HG03196 (cell line): ENCODE measurements around the gene WBP1L.
A peak's percentile ranks its signal among the peaks of the same experiment; 100 is the strongest.

ENCODE experiments used
- ATAC-seq: cut with Tn5 transposase; IDR thresholded peaks from one replicate; pipeline ENCODE4 v1.9.1; 2021; ENCODE audit not compliant: unreplicated experiment

WBP1L gene

GRCh38 chr10:102778781-102779180 lies 35.0 kb downstream of the WBP1L start:
- no peak for ATAC-seq

DNA sequence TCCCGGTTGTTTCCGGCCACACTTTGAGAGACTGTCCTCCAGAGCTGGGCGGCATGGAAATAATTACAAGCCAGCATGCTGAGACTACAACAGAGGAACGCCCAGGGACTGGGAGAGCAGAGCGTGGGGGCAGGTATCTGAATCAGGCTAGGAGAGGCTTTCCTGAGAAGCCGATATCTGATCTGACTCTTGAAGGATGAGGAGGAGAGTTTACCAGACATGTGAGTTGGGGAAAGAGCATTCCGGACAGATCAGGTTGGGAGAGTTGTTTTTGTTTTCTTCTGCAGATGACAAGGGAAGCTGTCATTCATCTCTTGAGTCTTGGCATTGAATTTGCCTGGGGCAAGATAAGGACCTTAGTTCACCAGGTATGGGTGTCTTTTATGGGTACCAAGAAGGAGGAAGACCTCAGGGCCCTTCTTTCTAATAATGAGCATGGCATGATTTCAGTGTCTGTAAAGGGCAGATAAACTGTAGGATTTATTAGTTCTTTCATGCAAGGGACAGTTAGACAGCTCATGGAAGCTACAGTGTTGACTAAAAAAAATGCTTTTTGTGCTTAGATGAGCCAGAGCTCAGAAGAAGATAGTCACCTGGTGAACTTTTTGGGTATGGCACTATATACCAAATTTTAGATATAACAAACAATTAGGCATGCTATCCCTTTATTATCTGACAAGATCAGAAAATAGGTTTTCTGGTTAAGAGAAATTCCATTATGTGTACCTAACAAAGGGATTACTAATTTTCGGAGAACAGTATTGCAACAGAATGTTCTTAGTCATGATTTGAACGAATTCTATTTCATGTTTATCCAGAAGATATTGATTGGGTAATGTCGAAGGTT lies 36.2 kb downstream of the WBP1L start:
- no peak for ATAC-seq

DNA sequence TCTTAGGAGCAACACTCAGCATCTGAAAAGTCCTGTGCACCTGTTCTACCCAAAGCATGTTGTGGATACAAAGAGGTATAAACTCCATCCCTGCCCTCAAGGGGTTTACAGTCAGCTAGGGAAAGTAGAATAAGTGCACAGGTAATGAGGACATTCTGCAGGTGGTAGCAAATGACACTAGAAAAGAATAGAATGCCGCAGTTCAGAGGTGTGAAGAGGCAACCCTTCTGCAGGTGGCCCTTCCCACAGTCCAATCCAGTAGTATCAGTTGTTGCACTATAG lies 36.7 kb downstream of the WBP1L start:
- ATAC-seq = no peak

DNA sequence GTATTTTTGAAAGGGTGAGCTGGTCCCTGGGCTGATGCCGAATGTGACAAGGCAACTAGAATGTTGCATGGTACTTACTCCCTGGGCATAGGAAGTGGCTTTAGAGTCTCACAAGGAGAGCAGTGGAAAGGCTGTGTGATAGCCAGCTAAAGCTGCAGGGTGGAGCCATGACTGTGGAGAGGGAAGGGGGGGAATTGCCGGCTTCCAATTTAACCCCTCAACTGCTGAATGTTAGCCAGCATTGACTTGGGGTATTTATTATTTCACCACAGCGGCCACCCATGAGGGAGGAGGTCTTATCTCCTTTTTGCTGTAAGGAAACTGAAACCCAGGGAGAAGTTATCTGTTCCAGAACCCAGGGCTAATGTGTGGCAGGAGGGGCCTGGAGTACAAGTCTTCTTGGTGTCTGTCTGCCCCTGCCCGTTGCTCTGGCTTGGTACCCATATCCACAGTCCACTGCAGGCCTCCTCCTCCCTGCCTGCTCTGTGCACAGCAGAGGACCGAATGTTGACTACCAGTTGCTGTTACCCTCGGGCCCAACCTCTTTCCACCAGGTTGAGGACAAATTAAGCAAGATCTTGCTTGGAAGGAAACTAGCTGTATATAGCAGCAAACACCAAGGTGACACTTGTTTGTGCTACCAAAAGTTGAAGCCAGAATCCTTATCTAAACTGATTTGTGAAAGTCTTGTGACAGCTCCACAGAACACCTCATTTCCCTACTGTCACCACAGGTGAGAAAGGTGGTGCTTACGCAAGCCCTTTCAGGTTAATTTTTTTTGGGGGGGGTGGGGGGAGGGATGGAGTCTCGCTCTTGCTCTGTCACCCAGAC lies 37.6 kb downstream of the WBP1L start:
- ATAC-seq = no peak

DNA sequence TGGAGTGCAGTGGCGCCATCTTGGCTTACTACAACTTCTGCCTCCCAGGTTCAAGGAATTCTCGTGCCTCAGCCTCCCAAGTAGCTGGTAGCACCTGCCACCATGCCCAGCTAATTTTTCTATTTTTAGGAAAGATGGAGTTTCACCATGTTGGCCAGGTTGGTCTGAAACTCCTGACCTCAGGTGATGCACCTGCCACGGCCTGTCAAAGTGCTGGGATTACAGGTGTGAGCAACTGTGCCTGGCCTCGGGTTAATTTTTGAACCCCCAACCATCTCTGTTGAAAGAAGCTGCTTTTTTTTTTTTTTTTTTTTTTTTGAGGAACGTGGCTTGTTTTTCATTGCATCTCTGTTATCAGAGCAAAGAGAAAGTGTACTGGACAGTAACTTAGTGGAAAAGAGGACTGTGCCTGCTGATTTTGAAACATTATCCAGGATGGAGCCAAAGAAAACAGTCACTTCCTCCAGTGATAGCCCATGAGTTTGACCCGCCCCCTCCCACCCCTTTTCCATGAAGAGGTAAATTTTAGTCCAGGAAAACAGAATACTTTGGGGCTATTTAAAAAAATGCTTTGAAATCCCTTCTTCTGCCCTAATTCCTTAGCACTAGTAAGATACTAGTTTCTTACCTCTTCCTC lies 38.3 kb downstream of the WBP1L start:
- ATAC-seq = no peak

DNA sequence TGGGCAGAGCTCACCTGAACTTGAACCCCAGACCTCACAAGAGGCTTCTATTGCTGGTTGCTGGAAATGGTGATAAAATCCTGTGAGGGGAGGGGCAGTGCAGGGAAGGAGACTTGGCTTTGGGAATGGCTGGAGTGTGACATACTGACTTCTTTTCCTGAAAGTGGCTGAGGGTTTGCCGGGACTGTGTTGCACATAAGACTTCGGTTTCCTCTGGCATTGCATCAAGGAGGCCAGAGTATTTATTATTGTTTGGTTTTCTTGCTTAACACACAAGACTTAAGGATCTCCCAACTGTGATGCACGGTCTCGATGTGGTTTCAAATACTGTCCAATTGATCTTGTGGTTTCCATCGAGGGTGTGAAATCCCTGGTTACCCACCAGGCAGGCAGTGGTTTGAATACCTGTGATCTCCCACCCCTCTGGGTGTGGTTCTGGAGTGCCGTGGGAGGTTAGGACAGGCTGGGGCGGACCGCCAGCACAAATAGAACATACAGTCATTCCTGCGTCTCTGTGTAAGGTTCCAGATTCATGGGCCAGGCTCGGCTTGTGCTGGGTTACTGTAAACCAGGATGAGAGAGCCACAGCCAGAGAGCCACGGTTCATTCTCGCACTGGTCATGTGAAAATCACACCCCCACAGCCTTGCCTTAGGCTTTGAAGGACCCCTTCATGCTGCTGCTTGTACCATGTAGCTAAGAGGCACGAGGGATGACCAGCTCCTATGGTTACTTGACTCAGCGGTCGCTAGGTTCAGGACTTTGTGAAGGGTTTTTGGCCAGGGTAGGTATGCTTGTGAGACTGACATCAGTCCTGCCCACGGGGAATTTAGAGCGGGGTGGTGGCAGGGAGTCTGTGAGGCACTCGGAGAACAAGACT lies 39.2 kb downstream of the WBP1L start:
- no peak for ATAC-seq

GRCh38 chr10:102783568-102783967 lies 39.8 kb downstream of the WBP1L start:
- ATAC-seq = no peak

DNA sequence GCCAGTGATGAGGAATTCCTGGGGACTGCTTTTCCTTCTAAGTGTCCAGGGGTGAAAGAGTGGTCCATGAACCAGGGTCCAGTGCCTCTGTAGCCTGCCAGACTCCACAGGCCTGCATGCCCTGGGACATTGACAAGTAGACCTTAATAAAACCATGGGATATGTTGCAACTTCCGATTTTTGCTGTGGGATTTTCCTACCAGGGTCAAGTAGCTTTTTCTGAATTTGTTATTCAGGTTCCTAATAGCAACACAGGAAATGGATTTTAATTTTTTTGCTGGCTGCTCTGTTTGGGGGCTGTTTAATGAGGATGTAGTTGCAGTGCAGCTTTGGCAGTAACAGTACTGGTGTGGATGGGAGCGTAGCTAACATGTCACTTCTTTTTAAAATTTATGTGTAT lies 42.1 kb downstream of the WBP1L start:
- ATAC-seq = no peak

- no peak for ATAC-seq
These were observed 48.1 kb downstream of the WBP1L start for GRCh38 chr10:102791754-102792395.

DNA sequence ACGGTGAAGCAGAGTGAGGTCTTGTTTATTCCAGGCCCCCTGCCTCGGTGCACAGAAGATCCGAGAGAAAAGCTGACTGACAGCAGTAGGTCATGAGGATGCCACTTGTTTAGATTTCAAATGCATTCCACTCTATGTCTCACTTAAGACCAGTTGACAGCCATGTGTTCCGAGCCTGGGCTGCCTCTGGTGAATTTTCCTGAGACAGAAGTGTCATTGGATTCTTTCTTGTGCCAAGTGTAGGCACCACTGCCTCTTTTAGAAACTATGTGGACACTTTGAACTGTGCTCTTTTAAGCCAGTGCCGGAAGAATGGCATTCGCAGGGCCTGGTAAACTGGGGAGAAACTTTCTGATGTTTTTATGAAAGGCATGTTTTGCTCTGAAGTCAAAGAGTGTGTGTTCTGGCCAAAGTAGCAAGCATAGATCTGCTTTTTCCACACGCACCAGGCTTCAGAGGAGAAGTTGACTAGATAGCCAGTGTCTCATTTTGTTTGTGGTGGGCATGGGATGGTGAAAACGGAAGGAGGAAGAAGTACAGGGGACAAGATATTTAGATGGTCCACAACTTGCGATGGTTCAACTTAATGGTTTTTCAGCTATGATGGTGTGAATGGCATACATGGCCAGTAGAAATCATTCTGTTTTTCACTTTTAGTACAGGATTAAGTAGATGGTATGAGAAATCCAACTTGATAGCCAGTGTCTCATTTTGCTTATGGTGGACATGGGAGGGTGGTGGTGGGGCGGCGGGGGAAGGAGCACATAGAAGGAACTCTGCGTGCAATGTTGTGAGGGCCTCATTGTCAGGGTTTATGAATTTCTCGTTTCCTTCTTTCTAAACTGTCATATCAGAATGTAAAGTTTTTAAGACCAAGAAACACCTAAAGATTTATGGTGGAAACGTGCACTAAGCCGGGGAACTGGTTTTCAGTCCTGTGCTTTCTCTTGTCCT lies 52.0 kb downstream of the WBP1L start:
- no peak for ATAC-seq

- peak; percentile 97 for ATAC-seq
These were observed 52.8 kb downstream of the WBP1L start for GRCh38 chr10:102796407-102797176.

DNA sequence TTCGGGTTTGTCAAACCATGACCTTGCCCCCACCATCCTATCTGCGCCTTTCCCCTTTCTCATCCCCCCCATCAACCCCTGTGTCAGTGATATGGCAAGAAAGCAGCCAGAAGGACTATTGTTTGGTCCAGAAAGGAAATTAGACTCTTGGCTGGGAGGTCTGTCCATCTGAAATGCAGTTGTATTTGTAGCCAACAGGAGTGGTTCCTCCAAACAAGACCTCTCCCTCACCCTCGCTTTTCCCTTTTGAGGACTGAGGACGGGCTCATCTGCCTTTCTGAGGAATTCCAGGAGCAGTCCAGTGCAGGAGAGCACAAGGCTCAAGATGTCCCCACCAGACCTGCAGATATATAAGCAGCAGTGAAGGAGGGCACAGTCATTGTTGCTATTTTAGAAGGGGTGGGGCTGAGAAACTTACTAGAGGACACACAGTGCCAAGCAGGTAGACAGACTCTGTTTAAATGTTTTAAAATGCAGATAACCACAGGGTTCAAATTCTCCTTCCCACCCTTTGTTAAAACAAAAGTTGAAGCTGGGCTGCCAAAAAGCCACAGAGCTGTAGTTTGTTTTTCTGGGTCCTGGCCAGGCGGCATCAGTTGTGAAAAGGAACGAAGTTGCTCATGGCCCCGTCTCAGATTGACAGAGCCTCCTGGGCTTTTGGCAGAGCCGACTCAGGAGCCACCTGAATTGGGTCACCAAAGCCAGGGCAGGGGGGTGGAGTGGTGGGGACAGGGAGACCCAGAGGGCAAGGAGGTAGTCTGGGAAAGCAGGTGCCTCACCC lies 56.1 kb downstream of the WBP1L start:
- ATAC-seq = no peak

DNA sequence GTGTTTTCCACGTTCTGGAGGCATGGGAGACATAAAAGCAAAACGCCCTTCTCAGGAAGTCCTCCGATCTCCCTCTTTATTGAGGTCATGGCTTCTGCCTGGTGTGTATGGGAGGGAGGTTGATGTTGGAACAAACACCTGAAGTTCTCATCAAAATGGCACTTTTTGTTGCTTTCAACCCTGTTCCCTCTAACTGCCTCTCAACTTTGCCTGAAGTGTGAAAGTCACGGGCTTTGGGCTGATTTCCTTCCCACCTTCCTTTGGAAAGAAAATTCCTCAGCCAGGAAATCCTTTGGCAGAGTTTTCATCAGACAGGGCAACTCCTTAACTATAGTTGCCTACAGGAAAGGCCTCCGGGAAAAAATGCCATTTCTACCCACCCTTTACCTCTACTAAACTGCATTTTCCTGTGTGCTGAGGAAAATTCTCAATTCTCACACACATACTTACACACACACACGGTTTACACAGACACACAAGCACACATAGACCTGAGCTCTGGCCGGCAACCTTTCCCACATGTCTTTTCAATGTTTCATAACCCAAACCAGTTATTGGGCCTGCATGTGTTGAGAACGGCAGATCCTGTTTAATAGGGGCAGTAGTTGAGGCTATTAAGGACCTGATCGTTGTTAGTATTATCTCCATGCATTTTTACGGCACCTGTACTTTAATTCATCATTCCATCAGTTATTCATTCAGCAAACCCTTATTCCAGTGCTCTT lies 57.0 kb downstream of the WBP1L start:
- ATAC-seq = no peak

GRCh38 chr10:102801496-102801895 lies 57.7 kb downstream of the WBP1L start:
- ATAC-seq = no peak

DNA sequence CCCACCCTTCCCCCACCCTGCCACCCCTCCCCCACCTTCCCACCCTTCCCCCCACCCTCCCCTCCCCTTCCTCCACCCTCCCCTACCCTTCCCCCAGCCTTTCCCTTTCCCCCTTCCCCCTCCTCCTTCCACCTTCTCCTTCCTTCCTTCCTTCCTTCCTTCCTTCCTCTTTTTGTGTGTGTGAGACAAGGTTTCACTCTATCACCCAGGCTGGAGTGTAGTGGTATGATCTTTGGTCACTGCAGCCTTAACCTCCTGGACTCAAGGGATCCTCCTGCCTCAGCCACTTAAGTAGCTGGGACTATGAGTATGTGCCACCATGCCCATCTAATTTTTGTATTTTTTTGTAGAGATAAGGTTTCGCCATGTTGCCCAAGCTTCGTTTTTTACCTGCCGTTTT lies 58.2 kb downstream of the WBP1L start:
- ATAC-seq = no peak

GRCh38 chr10:102802920-102803534 lies 59.3 kb downstream of the WBP1L start:
- ATAC-seq = no peak
